HG03045 (cell line): ENCODE data around the gene NHLRC4.
A peak's percentile ranks its signal among the peaks of the same experiment; 100 is the strongest.

ENCODE experiments used
- ATAC-seq: cut with Tn5 transposase; IDR thresholded peaks from one replicate; pipeline ENCODE4 v1.9.1; 2021; ENCODE audit warnings: mild to moderate bottlenecking, moderate library complexity; ENCODE audit not compliant: unreplicated experiment

The NHLRC4 gene

DNA sequence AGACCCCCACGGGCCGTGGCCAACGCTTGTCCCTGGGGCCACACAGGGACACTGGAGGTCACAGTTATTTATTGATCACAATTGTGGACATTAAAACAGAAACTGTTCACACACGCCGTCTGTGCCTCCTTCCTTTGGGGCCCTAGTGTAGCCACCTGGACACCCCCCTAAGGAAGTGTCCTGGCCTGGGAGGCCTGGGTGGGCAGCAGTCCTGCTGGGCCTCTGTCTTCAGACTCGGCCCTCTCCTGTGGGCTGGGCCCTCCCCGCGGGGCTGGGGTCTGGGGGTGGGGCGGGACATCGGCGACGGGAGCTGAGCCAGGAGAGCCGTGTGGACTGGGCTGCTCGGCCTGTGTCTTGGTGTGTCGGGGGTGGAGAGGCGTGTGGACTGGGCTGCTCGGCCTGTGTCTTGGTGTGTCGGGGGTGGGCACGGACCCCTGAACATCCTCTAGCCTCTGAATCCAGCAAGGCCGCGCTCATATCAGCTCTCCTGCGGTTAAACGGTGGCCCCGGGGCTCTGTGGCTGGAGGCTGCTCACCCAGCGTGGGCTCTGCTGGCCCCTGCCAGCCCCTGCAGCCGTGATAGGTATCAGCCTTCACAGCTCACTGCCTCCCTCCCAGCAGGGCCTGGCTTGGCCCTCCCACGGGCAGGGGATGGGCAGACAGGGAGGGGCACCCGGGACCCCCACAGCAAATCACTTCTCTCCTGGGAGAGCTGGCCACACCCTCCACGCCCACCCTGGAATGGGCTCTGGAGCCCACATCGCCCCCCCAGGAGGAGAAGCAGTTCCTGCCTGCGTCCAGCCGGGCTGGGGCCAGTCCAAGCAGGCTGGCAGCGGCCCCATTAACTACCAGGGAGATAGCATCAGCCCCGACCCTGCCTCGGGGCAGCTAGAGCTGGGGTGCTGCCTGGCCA is 1.1 kb upstream of the NHLRC4 start:
- ATAC-seq, result no peak

DNA sequence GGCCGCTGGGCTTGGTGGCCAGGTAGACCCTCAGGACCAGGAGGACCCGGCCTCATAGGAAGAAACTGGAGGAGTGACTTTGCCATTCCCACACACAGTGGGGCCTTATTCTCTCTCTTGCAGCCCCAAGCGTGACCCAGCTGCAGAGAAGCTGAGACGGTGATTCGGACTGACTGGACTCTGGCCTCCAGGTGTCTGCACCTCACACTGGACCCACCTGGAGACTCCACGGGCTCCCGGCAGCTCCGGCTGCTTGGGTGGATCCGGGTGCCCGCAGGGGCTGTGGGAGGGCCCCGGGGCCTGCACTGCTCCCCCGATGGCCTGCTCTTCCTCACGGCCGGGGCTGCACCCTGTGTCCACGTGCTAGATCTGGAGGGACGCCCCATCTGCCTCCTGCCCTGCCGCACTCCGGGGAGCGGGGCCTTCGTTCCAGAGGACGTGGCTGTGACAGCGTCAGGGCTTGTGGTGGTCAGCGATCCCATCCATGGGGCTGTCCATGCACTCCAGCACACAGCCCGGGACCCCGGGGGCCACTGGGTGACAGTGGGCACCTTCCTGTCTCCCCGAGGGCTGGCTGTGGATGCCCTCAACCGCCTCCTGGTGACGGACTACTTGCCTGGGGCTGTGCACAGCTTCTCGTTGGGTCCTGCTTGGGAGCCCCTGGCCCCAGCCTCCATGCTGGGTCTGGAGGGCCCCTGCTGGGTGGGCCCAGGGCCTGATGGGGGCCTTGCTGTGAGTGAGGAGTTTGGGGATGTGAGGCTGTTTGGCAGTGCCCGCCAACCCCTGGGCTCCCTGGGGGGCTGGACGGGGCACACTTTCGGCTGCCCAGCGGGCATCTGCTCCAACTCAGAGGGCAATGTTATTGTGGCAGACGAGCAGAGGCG is 810 bp downstream of the NHLRC4 start:
- no peak for ATAC-seq

DNA sequence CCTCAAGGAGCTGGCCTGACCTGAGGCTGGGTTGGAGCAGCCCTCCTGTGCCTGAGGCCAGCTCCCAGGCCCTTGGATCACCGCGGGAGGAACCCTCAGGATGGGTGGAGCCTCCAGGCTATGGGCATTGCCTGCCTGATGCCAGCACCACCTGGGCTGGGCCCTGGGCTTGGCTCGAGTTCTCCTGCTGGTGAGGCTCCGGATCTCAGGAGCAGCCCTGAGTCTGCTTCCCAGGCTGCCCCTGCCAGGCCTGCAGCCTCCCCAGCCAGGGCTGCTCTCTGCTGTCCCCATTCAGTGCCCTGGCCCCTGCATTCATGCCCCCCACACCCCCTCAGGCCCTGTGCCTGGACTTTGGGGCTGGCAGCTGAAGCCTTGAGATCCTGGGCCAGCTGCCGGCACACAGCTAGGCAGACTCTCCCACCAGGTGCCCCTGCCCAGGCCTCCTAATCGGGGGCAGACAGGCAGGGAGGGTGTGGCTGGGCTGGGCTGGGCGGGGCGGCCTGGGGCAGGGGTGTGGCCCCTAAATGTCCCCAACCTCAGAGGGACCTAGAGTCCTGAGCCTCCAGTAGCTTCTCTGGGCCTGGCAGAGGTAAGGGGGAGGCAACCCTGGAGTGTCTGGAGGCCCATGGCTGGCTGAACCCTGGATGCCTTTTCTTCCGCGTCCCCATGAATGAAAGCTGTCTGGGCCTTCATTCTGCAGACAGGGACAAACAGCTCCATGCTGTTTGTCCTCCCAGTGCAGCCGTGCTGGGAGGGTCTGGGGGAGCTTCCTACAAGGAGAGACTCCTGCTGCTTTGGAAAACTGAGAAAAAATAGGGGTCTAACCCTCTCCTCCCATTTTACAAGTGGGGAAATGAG is 1.8 kb downstream of the NHLRC4 start:
- no peak for ATAC-seq

DNA sequence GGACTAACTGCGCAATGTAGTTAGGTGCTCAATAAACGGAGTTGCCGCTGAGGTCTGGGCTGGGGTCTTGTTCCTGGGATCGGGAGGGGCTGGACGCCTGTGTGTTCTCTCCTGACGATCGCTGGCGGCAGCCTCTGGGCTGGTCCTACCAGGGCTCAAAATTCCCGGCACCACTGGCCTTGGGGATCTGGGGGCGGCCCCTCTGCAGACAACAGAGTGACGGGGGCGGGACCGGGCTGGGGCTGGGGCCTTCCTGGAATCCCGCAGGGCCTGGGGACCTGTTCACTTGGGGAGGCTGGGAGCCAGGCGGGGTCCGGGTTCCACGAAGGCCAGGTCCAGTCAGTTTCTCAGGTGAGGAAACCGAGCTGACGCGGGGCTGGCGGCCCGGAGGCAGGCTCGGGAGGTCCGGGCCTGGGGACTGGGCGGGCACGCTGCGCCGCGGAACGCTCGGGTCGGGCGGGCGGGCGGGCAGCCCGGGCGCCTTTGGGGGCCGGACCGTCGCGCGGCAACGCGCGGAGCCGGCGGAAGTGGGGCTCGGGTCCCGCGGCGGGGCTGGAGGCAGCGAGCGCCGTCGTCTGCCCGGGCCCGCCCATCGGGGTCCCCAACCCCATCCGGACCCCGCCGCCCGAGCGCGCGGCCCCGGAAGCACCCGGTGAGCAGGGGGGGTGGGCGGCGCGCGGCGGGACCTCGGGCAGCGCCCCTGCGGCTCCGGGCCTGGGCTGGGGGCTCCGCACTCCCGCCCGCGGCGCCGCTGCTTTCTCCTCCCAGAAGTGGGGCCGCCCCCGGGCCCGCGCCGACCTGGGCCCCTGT is 2.8 kb downstream of the NHLRC4 start, which contains the start of gene PIGQ:
Gene PIGQ, plus strand, starts transcription at position 524 of the 810 bp plus-strand sequence. CDS start 4,107 bp downstream, outside the sequence.
- peak; percentile 37 for ATAC-seq

DNA sequence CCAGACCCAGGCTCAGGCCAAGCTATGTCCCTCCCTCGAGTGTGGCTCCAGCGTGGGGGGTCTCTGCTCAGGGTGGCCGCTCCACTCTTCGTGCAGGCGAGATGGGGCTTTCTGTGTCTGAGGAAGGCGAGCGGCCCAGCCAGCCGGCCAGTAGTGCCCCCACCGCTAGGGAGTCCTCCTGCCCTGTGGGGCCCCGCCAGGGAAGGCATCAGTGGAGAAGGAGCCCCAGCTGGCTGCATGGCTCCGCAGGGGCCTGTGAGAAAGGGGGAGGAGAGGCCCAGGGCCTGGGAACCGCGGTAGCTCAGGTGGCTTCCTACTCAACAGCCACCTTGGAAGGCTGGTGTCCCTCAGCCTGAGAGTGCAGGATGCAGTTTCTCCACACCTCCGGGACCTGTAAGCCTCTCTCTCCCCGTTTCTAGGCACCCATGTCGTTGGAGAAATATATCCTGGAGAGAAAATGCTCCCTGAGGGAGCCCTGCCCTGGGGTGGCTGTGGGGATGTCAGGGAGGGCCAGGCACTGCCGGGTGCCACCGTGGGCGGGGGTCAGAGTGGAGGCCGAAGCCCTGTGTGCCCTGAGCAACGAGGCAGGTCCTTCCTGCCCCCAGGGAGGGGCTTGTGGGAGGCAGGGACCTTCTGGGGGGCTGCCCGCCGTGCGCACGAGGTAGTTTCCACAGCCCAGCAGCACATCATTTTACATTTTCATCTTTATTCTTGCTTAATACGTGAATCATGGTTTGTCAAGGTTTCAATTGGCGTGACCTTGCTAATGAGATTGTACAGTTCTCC is 6.3 kb downstream of the NHLRC4 start:
- no peak for ATAC-seq

DNA sequence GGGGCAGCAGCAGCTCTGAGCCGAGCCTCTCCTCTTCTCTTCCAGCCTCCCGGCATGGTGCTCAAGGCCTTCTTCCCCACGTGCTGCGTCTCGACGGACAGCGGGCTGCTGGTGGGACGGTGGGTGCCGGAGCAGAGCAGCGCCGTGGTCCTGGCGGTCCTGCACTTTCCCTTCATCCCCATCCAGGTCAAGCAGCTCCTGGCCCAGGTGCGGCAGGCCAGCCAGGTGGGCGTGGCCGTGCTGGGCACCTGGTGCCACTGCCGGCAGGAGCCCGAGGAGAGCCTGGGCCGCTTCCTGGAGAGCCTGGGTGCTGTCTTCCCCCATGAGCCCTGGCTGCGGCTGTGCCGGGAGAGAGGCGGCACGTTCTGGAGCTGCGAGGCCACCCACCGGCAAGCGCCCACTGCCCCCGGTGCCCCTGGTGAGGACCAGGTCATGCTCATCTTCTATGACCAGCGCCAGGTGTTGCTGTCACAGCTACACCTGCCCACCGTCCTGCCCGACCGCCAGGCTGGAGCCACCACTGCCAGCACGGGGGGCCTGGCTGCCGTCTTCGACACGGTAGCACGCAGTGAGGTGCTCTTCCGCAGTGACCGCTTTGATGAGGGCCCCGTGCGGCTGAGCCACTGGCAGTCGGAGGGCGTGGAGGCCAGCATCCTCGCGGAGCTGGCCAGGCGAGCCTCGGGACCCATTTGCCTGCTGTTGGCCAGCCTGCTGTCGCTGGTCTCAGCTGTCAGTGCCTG is 7.4 kb downstream of the NHLRC4 start:
- ATAC-seq, result no peak

DNA sequence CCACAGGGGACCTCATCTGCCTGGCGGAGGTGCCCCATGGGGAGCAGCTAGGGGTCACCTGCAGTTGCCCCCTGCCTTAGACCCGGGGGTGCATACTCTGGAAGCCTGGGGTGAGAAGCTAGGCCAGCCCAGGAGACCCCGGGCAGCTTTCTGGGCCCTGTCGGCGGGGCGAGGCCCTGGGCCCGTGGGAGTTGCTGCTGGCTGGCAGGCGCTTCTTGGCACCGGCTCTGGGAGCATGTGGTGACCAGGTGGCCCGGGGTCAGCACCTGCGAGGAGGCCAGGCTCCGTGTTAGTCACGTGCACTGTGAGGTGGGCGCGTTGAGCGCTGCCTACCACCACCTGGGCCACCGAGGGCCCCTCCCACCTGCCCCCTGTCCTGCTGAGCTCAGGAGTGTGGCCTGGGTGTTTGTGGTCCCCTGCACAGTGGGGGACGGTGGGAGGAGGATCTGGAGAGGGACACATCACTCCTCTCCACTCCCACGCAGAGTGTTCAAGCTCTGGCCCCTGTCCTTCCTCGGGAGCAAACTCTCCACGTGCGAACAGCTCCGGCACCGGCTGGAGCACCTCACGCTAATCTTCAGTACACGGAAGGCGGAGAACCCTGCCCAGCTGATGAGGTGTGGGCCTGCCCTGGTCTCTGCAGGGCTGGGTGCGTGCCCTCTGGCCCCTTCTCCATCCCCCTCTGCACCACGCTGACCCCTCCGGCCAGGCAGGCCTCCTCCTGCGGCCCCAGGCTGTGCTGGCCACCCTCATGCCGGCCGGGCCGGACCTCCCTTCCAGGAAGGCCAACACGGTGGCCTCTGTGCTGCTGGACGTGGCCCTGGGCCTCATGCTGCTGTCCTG is 8.8 kb downstream of the NHLRC4 start:
- no peak for ATAC-seq

DNA sequence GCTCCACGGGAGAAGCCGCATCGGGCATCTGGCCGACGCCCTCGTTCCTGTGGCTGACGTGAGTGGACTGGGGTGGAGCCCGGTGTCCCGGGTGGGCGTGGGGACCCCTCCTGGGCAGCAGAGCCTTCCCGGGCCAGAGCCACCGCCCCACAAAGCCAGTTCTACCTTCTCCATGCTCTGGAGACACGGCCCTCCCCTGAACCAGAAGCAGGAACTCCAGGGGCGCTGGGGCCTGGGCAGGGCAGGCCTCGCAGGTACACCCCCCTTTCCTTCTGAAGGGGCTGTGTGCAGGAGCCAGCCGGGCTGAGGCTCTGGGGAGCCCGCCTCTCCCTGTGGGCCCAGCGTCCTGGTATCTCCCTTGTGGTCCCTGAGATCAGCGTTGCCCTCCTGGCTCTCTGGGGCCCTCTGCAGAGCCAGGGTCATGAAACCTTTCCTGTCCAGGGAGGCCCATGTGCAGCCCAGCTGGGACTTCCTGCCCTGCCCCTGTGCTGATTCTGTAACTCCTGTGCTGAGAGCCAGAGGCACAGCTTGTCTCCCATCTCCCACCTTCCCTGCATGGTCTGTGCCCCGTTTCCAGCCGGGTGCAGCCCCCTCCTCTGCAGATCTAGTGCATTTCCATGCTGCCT is 9.5 kb downstream of the NHLRC4 start:
- ATAC-seq, result no peak

DNA sequence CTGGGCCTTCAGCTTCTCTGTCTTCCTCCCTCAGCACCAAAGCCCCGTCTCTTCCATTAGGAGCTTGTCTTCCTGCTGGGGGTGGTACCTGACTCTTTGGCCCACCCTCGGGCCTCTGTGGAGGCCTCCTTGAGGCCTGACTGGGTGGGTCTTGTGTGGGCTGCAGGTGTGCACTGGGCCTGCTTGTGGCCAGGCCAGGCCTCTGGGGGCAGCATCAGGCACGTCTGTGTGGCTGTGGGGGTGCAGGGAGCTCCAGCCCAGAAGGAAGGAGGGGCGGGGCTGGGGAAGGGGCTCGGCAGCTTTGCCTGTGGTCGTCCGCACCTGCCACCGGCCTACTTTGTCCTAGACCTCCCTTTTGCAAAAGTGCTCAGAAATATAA is 10.0 kb downstream of the NHLRC4 start:
- ATAC-seq, result no peak

DNA sequence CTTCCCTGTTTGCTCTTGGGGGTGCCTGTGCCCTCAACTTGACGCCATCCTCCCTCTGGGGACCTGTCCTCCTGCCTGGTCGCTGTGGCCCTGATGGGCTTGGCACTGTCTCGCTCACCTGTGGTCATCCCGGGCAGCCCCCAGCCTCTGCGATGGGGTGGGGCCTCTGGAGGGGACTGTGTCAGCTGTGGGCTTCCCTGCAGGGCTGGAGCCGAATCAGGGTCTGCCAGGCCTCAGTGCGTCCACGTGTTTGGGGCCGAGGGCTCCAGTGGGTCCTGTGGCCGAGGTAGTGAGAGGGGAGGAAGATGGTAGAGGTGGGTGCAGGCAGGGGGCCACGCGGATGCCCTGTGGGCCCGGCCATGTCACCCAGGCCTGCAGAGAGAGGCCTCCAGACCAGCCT is 11.0 kb downstream of the NHLRC4 start:
- no peak for ATAC-seq

DNA sequence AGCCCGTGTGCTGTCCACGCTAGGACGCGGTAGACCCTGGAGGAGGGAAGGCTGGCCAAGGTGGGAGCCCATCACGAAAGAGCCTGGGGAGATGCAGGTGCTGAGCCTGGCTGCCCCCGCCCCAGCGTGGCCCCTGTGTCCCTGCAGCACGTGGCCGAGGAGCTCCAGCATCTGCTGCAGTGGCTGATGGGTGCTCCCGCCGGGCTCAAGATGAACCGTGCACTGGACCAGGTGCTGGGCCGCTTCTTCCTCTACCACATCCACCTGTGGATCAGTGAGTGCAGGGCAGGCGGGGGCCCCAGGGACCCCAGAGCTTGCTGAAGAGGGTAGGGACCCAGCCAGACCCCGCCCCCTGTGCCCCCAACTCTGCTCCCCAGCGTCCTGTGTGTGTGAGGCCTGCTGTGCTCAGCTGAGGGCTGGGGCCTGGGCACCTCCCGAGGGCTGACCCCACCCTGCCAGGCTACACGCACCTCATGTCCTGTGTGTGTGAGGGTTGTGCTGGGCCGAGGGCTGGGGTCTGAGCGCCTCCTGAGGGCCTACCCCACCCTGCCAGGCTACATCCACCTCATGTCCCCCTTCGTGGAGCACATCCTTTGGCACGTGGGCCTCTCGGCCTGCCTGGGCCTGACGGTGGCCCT is 11.5 kb downstream of the NHLRC4 start:
- ATAC-seq, result no peak

DNA sequence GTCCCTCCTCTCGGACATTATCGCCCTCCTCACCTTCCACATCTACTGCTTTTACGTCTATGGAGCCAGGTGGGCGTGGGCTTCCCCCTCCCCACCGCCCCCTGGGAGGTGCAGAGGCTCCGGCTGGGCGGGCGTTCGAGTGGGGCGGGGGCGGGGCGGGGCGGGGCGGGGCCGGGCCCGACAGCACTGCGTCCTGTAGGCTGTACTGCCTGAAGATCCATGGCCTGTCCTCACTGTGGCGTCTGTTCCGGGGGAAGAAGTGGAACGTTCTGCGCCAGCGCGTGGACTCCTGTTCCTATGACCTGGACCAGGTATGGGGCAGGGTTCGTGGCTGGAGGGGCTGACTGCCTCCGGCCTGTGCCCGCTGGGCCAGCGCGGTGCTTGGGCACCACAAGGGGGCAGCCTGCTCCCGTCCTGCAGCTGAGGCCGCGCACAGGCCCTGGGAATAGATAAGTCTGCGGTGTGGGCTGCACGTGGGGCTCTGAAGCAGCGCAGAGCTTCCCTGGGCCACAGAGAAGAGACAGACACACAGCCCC is 12.1 kb downstream of the NHLRC4 start:
- ATAC-seq, result no peak

DNA sequence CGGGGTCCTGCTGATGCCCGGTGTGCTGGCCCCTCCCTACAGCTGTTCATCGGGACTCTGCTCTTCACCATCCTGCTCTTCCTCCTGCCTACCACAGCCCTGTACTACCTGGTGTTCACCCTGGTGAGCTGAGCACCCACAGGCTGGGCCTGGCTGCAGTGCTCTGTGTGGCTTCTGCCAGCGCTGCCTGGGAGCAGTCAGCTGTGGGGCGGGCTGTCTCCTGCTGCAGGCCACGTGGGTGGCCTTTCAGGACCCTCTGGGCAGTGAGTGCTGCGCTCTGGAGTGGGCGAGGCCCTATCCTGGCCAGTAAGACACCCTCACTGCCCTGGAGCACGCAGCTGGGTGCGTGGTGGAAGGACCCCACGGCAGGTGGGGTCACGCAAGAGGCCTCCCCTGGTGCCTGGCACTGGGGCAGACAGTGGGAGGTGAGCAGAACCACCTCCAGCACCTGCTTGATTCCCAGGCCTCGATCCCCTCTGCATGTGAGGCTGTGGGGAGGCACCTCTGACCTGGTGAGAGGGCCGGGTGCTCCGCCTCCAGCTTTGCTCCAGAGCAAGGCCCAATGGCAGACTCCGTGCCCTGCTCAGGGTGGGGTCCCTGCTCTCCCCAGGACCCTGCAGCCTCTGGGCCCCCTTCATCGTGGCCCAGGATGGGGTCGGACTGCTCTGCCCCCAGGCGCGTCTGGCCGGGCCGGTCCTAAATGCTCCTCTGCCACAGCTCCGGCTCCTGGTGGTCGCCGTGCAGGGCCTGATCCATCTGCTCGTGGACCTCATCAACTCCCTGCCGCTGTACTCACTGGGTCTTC is 13.5 kb downstream of the NHLRC4 start:
- no peak for ATAC-seq

DNA sequence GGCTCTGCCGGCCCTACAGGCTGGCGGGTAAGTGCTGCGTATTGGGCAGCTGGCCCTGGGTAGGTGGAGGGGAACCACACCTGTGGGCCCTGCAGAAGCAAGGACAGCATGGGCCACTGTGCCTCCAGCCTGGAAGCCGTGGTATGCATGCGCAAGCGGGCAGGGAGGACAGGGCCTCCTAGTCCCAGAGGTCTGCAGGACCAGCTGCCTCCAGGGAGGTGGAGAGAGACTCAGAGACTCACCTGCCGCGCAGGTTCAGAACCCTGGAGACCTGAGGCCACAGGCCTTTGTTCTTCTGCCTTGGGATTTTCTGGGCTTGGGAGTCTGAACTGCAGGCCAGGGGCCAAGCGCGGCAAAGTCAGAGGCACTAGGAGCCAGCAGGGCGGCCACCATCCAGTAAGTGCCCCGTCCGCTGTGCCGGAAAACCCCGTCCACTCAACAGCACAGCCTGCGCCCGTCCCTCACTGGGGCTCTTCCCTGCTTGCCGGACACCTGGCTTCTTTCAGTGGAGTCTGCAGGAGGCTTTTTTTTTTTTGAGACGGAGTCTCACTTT is 14.2 kb downstream of the NHLRC4 start:
- ATAC-seq, result no peak

DNA sequence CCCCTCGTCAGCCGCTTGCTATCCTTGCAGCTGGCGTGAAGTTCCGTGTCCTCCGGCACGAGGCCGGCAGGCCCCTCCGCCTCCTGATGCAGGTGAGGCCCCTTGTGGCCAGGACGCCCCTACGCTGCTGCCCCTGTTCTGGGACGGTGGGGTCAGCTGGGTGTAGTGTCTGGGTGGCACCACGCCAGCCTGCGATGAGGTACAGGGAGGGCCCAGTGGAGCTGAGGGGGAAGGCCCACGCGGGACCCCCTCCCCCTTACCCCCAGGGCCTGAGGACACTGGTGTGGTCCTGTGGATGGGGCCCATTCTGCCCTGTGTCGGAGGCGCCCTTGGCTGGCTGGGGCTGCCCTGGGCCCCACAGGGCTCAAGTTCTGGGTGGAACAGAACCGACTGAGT is 15.4 kb downstream of the NHLRC4 start:
- no peak for ATAC-seq
